Lower leg skin (tissue), 3 donors: ENCODE measurements around the gene PHF21A.
"Not testable (repeated sequence)": the region's sequence is repeated elsewhere in the genome, so short reads cannot be mapped to it uniquely, and the experiment has no call there.

Source experiments
- CTCF ChIP-seq, 3 donors: fragments of 450-650 bp; IDR thresholded peaks; one replicate each; pipeline ENCODE4 v1.5.1; 2016; ENCODE audit warnings: antibody characterized with exemption in 3 of 3, mild to moderate bottlenecking in 3 of 3, moderate library complexity in 2 of 3
- POLR2A ChIP-seq, 2 donors: fragments of 450-650 bp; IDR thresholded peaks; one replicate each; pipeline ENCODE4 v1.6.1; 2016 to 2017; ENCODE audit warnings: antibody characterized with exemption in 2 of 2, mild to moderate bottlenecking in 1 of 2, moderate library complexity in 1 of 2

GRCh38 chr11:45981826-45982225, 139.4 kb downstream of the PHF21A start:
- not testable (repeated sequence) for TF ChIP-seq CTCF, POLR2A (IDR thresholded peaks at IDR 0.05)
